ENCODE results near the gene CC2D2A.

DNA sequence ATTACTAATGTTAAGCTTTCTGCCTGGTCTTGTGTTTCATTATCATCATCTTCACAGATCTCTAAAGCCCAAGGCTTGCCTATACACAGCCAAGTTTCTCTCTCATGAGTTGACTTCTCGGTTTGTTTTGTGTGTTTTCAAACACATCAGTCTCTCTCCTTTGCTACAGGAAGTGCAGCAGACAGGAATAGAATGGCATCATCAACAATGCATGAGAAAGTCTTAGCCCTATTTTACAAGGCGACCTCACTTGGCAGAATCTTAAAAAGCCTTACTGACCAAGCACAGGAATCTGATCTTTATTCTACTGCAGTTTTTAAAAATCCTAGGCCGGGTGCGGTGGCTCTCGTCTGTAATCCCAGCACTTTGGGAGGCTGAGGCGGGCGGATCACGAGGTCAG is 36.8 kb downstream of the CC2D2A start:
- no peak for TF ChIP-seq ARID1B (IDR thresholded peaks at IDR 0.05)
- no peak for TF ChIP-seq BCL6 (CRISPR knock-in tag; IDR thresholded peaks at IDR 0.05)
- TF ChIP-seq, protein P1, sequence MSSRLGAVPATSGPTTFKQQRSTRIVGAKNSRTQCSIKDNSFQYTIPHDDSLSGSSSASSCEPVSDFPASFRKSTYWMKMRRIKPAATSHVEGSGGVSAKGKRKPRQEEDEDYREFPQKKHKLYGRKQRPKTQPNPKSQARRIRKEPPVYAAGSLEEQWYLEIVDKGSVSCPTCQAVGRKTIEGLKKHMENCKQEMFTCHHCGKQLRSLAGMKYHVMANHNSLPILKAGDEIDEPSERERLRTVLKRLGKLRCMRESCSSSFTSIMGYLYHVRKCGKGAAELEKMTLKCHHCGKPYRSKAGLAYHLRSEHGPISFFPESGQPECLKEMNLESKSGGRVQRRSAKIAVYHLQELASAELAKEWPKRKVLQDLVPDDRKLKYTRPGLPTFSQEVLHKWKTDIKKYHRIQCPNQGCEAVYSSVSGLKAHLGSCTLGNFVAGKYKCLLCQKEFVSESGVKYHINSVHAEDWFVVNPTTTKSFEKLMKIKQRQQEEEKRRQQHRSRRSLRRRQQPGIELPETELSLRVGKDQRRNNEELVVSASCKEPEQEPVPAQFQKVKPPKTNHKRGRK (tag; IDR thresholded peaks at IDR 0.05), result no peak
- no peak for TF ChIP-seq GABPB1 (CRISPR knock-in tag; IDR thresholded peaks at IDR 0.05)
- no peak for TF ChIP-seq CBX8 (IDR thresholded peaks at IDR 0.05; ENCODE audit: borderline replicate concordance, extremely low read depth, low read depth, low read length, poor library complexity, severe bottlenecking)

All from K562 (cell line).